ENCODE measurements around the gene TREH.
A peak's percentile ranks its signal among the peaks of the same experiment; 100 is the strongest.

TREH gene

DNA sequence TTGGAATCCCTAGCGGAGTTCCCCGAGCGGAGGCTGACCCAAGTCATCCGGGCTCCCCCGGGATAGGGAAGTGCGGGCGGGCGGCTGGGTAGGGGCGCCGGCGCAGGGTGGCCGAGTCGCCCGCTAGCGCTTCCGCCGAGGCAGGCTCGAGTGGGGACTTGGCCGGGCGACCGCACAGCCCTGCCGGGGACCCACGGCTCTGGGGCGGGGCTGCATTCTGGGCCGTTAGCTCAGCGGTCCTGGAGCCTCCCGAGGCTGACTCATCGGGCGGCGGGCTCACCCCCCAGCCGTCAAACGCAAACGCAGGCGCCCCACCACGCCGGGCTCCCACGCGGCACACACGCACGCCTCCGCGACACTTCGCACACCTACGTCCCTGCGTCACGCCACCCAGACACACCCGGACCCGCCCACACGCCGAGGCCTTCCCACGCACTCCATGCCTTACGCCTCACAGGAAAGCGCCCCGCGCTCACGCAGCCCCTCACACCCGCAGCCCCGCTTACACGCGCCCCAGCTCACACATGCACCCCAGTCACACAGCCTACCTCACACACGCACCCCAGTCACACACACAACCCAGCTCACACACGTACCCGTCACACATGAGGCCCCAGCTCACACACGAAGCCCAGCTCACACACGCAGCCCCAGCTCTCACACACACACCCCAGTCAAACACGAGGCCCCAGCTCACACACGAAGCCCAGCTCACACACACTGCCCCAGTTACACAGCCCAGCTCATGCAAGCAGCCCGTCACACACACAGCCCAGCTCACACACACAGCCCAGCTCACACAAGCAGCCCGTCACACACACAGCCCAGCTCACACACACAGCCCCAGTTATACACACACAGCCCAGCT is 70.9 kb downstream of the TREH start:
- Histone ChIP-seq H3K27ac (peak overlapping the region in 10 of 11 experiments; percentile 49 to 71 (median 64); a peak in 21 of 22 replicates), H3K9me3 (replicated peaks in 1 of 11) (no peaks in the 10 kb centered on the region), H3K4me2 (peak overlapping the region; percentile 85 to 100 (median 97)), H4K20me1 (peaks cover 0 to 31% (median 23%) of the 10 kb centered on the region in 11 experiments; a peak in 14 of 22 replicates), H3K27me3 (peaks cover 57 to 81% (median 73%) of the 10 kb centered on the region in 11 experiments), H3K36me3 (peaks cover 0 to 2% (median under 1%) of the 10 kb centered on the region in 11 experiments; a peak in 5 of 22 replicates), H3K4me1 (peaks cover 60 to 86% (median 77%) of the 10 kb centered on the region in 10 experiments), H3K9ac (peak overlapping the region; percentile 64 to 82 (median 76)), H3K4me3 (peak overlapping the region; percentile 53 to 74 (median 68))
- no peak for TF ChIP-seq Cebpa-rat (IDR thresholded peaks at IDR 0.05)

DNA sequence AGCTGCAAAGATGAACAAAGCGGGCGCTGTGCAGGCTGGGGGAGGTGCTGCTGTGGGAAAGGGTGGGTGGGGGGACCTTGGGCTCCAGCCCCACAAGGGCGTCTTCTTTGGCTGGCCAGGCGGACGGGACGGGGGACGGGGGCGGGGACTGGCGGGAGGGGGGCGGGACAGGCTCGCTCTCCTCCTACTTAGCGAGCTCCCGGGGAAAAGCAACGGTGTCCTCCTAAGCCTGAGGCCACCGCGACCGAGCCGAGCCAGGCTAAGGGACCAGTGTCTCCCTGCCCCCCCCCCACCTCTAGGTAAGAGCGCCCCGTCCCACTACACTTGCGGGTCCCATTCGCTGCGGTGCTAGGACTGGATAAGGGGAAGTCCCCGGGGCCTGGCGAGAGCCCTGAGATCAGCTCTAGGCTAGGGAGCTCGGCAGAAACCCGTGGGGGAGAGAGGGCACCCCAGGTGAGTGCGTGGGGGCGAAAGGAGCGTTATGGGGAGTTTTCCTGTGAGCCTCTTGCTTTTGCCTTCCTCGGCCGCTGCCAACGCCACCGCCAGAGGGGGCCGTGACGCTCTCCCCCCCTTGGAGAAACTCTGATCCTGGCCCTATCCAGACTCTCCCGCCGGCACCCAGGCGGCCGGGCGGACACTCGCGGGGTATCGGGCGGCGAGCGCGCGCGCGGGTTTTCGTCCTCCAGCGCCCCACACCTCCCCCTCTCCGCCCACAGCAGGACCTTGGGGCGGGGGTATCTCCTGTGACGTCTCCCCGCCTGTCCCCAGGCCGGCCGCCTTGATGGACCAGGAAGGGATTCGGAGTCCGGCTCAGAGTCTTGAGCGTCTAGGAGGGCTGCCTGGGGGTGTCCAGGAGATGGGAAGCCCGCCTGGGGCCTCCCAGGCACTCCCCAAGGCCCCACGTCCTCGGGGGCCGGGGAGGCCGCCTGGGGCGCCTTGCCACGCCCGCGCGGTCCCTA is 71.8 kb downstream of the TREH start, which contains the start of gene PHLDB1:
Gene PHLDB1 (plus strand): TSS at position 215 of the 959 bp plus-strand sequence. CDS start 6,222 bp downstream, outside the sequence.
- Histone ChIP-seq H3K27ac (peak within 1 kb of the TSS in 10 of 11 experiments; percentile 49 to 77 (median 64); a peak in 21 of 22 replicates), H3K27me3 (peaks cover 51 to 72% (median 64%) of the 10 kb centered on the region in 11 experiments), H4K20me1 (peaks cover 0 to 31% (median 23%) of the 10 kb centered on the region in 11 experiments; a peak in 14 of 22 replicates), H3K4me2 (peak within 1 kb of the TSS; percentile 85 to 100 (median 97)), H3K9ac (peak within 1 kb of the TSS; percentile 64 to 82 (median 76)), H3K4me3 (peak within 1 kb of the TSS; percentile 53 to 74 (median 68)), H3K9me3 (replicated peaks in 1 of 11) (no peaks in the 10 kb centered on the region), H3K36me3 (peaks cover 0 to 11% (median 9%) of the 10 kb centered on the region in 11 experiments; a peak in 17 of 22 replicates), H3K4me1 (peaks cover 59 to 88% (median 76%) of the 10 kb centered on the region in 10 experiments)
- no peak for TF ChIP-seq Cebpa-rat (IDR thresholded peaks at IDR 0.05)

Data from BLaER1 treated with 17β-estradiol and CSF1 and Interleukin-3, amounts not matched to agents 10 nM and 100 nM (cell line).